HG02588 (cell line): ENCODE results near the gene MUC2.

Experiments used
- ATAC-seq: cut with Tn5 transposase; IDR thresholded peaks from one replicate; pipeline ENCODE4 v1.9.1; 2021; ENCODE audit warnings: mild to moderate bottlenecking, moderate library complexity; ENCODE audit not compliant: unreplicated experiment

Gene MUC2

DNA sequence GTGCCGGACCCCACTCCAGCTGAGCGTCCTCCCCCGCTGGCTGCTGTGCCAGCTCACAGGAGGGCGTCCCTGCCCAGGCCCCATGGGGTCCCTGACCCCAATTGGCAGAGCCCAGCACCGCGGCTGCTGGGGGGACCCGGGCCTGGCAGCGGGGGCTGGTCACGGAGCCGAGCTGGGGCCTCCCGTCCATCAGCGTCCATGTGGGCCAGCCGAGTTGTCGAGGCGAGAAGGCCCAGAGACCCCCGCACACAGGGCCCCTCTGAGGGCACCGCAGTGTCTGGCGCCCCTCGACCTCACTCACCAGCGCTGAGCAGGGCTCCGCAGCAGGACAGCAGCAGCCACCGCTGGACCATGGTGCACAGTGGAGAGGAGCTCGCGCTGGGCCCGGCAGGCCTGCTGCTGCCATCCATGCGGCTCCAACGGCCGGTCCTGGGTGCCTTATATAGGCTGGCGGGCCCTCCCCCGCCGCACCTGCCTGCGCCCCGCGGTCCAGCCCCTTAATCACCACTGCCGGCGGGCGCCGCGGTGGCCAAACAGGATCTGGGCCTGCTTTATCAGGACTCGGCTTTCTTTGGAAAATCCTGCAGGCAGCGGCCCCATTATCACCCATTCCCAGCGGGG is 38.3 kb upstream of the MUC2 start, which contains the start of gene MUC6:
Gene MUC6 (minus strand): TSS at position 416 of the 621 bp plus-strand sequence. CDS start 63 bp downstream, at position 353.
- no peak for ATAC-seq

DNA sequence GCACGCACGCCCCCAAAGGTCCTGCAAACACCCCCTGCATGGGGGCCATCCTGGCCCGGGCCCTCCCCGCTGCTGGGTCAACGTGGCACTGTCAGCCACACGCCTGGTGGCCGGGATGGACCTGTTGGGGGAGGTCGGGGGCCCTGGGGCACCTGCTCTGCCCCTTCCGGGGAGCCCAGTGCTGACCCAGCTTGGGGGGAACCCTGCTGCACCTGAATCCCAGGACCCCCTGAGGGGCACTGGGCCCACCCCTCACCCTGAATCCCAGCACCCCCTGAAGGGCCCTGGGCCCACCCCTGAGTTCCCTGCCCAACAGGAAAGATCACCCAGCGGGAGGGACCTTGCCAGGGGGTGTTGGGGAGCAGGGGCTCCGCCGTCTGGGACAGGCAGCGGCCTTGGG is 37.7 kb upstream of the MUC2 start:
- no peak for ATAC-seq

- no peak for ATAC-seq
These were observed 37.1 kb upstream of the MUC2 start for GRCh38 chr11:1037506-1038055.

- no peak for ATAC-seq
These were observed 36.3 kb upstream of the MUC2 start for GRCh38 chr11:1038361-1038760.

- no peak for ATAC-seq
These were observed 35.8 kb upstream of the MUC2 start for GRCh38 chr11:1038921-1039320.

- ATAC-seq = no peak
These were observed 34.9 kb upstream of the MUC2 start for GRCh38 chr11:1039481-1040427.

DNA sequence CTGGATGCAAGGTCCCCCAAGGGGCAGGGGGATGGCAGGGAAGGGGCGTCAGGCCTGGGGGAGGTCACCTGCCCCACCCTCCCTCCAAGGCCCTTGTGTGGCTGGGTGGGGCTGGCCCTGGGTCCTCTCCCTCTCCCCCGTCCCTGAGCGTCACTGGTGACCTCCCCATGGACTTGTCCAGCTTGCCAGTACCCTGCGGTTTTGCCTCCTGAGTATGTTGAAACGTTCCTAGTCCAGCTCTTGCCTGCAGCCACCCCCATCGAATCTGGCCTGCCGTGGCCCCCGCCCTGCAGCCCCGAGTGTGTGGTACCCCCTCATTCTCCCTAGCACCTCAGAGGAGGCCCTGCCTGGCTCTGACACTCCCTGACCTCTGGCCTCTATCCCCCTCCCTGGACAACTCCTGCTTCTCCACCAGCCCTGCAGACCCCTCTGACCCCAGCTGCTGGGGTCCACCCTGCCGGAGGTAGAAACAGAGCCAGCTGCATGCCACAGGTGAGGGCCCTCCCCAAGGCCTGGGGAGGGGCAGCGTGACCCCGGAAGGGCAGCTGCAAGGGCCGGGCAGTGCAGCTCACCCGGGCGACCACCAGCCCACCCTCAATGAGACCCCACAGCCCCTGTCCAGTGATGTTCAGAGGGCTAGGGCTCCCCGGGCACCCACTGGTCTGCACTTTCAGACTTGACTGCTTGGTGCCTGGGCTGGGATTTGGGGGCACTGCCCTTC is 34.1 kb upstream of the MUC2 start:
- no peak for ATAC-seq

DNA sequence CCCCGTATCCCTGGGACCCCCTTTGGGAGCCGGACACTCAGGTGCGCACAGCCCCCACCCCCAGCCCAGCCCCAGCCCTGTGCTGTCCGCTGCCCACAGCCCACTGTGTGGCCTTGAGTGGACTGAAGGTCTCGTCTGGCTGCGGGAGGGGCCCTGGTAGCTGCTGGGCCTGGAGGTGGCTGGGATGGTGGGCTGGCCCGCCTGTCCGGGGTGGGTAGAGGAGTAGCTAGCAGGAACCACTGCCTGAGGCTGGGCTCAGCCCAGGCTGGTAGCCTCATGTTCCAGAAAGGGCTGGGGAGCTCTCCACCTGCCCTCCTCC is 33.6 kb upstream of the MUC2 start:
- no peak for ATAC-seq

DNA sequence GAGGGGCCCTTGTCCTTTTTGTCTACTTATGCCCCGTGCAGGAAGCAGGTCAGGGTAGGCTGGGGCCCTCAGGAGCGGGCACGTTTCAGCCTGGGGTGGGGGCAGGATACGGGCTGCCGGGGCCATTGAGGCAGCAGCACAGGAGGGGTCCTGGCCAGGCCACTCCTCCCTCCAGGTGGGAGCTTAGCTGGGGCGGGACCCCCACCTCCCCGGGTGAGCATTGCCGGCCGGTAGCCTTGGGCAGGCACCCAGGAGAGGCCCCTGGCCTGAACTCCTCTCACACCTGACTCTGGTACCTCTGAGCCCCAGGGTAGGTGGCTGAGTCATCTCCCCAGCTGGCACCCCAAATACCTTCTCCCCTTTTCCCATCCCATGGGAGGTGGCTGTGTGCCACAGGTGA is 33.2 kb upstream of the MUC2 start:
- no peak for ATAC-seq

DNA sequence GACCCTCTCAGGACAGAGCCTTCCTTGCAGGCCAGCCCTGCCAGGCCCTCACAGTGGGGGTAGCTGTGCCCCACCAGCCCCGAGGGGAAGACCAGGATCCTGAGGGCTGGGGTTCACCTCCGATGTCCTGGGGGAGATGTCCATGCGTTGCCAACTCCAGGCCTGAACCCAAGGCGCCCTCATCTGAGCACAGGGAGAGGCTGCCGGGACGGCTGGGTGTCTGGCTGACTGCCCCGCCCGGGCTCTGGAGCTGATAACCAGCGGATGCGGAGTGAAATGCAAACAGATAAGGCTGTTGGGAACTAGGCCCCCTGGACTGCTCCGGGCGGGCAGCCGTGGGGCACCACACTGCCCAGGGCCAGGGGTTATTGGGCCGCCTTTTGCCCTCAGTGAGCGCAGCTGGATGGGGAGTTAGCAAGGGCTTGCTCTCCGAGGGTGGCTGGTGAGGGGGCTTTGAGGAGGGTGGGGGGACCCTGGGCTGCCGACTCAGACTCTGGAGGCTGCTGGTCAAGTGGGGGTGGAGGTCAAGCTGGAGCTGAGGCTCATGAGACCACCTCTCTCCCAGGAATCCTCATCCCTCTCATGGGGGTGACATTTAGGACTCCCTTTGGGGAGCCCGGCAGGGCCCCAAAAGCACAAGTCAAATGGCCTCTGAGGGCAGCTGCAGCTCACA is 32.6 kb upstream of the MUC2 start:
- ATAC-seq = no peak

GRCh38 chr11:1042626-1043562 is 31.8 kb upstream of the MUC2 start:
- no peak for ATAC-seq

- no peak for ATAC-seq
These were observed 31.0 kb upstream of the MUC2 start for GRCh38 chr11:1043563-1044096.

- ATAC-seq = no peak
These were observed 30.5 kb upstream of the MUC2 start for GRCh38 chr11:1044160-1044559.

DNA sequence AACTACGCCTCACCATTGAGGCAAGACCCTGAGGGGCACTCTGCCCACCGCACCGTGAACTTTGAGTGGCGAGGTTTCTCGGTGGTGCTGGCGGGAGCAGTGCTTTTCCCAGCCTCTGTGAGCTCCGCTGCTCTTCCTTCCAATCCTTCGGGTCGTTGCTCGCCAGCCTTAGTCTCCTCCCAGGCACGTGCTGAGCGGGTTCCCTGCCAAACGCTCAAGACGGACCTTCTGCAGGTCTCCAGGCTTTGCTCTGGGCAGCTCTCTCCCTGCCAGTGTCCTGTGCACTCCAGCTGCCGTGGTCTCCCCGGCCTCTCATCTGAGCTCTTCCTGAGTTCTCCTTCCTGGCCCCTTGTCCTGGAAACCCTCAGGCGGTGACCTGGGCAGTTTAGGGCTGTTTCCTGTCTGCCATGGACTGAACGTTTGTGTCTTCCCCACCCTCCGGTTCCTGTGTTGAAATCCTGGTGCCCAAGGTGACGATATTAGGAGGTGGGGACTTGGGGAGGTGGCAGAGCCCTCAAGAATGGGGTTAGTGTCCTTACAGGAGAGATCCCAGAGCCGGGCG is 27.0 kb upstream of the MUC2 start:
- ATAC-seq = no peak

DNA sequence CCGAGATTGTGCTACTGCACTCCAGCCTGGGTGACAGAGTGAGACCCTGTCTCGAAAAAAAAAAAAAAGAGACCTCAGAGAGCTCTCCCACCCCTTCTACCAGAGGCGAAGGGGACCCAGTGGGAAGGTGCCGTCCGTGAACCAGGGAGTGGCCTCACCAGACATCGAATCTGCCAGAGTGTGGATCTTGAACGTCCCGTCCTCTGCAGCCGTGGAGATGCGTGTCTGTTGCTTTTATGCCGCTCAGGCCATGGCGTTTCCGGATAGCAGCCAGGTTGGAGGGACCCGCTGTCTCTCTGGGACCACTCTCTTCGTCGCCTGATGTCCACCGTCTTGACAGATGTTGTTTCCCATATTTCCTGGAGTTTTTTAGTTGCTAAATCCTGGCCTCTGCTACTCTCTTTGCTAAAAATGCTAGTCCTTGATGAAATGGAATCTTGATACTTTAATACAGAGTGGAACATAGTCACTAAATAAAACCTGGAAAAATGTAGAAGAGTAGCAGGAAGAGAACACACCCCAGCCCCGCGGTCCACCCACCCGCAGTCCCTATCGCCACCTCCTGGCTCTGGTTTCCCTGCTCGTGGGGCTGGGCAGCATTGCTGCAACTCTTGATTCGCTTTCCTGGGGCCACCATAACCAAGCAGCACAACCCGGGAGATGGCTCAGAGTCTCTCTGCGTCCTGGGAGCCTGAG is 26.2 kb upstream of the MUC2 start:
- no peak for ATAC-seq

DNA sequence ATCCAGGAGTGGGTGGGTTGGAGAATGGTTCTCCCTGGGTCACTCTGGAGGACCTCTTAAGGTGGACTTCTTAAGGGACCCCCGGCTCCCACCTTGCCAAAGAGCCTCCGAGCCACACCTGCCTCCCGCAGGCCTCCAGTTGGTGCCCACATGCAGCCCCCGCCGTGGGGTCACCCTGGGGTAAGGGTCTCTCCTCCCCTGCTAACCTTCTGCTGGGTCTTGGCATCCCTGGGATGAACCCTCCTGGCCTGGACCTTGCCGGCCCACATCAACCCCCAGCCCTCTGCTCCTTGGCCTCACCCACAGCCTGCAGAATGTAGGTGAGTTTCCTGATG is 25.6 kb upstream of the MUC2 start:
- ATAC-seq = no peak

DNA sequence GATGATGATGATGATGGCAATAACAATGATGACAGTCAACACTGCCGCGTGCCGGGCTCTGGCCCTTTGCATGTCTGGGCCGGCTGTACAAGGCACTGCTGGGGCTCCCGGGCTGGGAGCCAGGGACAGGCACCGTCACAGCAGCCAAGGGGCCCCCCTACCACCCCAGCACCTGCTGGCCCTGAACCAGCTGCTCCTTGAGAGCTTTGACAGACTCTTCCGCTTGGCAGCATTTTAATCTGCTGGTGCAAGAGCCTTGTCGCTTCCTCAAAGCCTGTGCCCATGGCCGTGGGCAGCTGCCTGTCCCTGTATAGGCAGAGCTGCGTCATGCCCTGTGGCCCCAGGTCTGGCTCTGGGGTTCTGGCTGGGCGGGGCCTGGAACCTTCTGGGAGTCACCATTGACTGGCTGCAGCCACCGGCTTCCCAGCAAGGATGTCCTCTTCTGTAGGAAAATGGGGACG is 25.2 kb upstream of the MUC2 start:
- ATAC-seq = no peak

GRCh38 chr11:1049911-1050580 is 24.6 kb upstream of the MUC2 start:
- no peak for ATAC-seq
